HUDEP-2 (cell line): ENCODE data around the gene ACAD10.
"Not testable (repeated sequence)": the region's sequence is repeated elsewhere in the genome, so short reads cannot be mapped to it uniquely, and the experiment has no call there.

ENCODE experiments used
- DNase-seq, 76 experiments: peaks; one replicate each; lab custom pipeline; 2025; ENCODE audit not compliant: unreplicated experiment in 76 of 76; lab: John Stamatoyannopoulos, UW

ACAD10 gene

GRCh38 chr12:111686574-111687105, 787 bp downstream of the ACAD10 start:
- peak in 1 of 76 experiments; percentile 17 for DNase-seq

- peak in 22 of 76 experiments; percentile 1 to 37 (median 16) for DNase-seq
These were observed 1.4 kb downstream of the ACAD10 start for GRCh38 chr12:111687255-111687654.

GRCh38 chr12:111687952-111688351, 2.1 kb downstream of the ACAD10 start:
- no peak for DNase-seq

GRCh38 chr12:111691262-111691661, 5.4 kb downstream of the ACAD10 start:
- no peak for DNase-seq

GRCh38 chr12:111692575-111693210, 6.8 kb downstream of the ACAD10 start:
- DNase-seq, result peak in 17 of 76 experiments; percentile 1 to 42 (median 8)

- no peak for DNase-seq
These were observed 8.0 kb downstream of the ACAD10 start for GRCh38 chr12:111693818-111694217.

- no peak for DNase-seq
These were observed 14.1 kb downstream of the ACAD10 start for GRCh38 chr12:111699962-111700361.

- no peak for DNase-seq
These were observed 19.8 kb downstream of the ACAD10 start for GRCh38 chr12:111705672-111706071.

GRCh38 chr12:111706145-111706544, 20.3 kb downstream of the ACAD10 start:
- no peak for DNase-seq

GRCh38 chr12:111715279-111715678, 29.4 kb downstream of the ACAD10 start:
- no peak for DNase-seq

- DNase-seq, result not testable (repeated sequence)
These were observed 33.5 kb downstream of the ACAD10 start for GRCh38 chr12:111719316-111719715.

- no peak for DNase-seq
These were observed 34.6 kb downstream of the ACAD10 start for GRCh38 chr12:111720457-111720856.

- not testable (repeated sequence) for DNase-seq
These were observed 38.0 kb downstream of the ACAD10 start for GRCh38 chr12:111723646-111724360.

GRCh38 chr12:111728795-111729194, 42.9 kb downstream of the ACAD10 start:
- DNase-seq, result no peak

- DNase-seq, result no peak
These were observed 44.6 kb downstream of the ACAD10 start for GRCh38 chr12:111730420-111730819.

- DNase-seq, result peak in 49 of 76 experiments; percentile 2 to 62 (median 21)
These were observed 46.9 kb downstream of the ACAD10 start for GRCh38 chr12:111732786-111733185.

- DNase-seq, result no peak
These were observed 47.6 kb downstream of the ACAD10 start for GRCh38 chr12:111733340-111733915.

- not testable (repeated sequence) for DNase-seq
These were observed 53.7 kb downstream of the ACAD10 start for GRCh38 chr12:111739524-111739923.

- peak in 71 of 76 experiments; percentile 14 to 84 (median 58) for DNase-seq
These were observed 55.5 kb downstream of the ACAD10 start for GRCh38 chr12:111741235-111741812.

GRCh38 chr12:111745211-111745610, 59.4 kb downstream of the ACAD10 start:
- DNase-seq, result peak in 3 of 76 experiments; percentile 1 to 12 (median 6)

GRCh38 chr12:111747333-111747732, 61.5 kb downstream of the ACAD10 start:
- no peak for DNase-seq
